ENCODE measurements around the gene BCL2.

Gene BCL2

DNA sequence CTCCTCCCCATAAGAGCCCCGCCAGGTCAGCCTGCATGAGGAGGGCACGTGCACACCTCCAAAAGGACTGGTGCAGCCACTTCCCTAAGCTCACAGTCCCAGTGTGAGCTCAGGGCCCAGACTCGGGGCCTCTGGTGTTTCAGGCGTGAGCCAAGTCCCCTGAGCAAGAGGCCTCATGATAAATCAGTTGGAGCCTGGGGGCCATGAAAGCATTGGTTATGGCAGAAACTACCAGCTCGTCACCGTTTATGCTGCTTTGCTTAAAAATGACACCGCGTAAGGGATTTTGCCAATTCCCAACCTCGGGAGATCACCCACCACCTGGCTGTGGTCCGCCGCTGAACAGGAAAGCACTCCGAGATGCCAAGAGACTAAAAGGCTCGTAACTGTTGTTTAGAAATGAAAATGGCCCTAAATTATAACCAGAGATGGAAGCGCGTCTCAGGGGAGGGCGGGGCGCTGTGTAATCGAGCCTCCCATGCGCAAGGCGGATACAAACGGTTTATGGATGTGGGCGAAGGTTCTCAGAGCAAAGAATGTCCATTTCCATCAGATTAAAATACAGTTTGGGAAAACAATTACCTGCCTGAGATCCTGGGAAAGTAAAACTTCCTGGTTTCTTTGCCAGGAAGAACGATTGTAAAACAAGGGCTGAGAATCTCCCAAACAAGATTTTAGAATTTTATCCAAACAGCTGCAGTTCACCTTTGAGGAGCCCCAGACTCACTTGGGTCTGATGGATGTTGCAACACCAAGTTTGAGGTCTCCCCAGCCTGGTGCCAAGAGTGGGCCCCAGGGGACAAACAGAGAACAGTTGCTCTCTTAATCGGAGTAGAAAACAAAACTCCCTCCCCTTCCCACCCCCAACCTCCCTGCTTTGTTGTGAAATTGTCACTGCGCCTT lies 141.4 kb downstream of the BCL2 start:
- DNase-seq: no peak

DNA sequence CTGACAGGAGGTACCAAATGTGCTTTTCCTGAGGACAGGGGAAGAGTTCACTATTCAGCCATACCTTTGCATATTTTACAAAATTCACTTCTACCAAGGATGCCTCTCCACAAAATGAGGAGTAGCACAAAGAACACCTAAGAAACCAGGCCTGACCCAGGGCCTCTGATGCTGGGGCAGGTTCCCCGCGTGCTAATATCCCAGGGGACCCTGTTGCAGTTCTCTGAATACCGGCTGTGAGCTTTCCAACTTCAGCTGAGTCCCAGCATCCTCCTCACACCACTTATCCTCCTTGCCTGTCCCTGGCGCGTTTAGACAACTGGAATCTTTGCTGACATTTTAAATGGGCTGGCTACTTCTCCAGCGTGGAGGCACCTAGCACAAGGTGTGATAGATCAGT lies 142.3 kb downstream of the BCL2 start:
- DNase-seq: no peak

DNA sequence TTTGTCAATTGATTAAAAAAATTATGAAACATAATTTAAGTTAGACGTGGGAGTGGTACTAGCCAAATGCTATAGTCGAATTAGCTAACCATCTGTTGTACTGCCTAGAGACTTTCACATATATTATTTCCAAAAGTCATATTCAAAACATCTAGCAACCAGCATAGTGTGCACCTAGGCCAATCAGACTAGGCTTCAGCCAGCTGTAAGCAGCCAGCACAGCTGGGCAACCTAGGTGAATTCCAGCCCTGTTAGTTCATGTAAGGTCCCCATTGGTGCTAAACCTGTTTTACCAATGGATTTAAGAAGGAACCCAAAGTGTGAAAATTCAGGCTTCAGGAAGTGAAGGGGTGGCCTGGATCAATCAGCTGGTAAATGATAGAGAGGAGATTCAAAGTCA lies 144.3 kb downstream of the BCL2 start:
- no peak for DNase-seq

DNA sequence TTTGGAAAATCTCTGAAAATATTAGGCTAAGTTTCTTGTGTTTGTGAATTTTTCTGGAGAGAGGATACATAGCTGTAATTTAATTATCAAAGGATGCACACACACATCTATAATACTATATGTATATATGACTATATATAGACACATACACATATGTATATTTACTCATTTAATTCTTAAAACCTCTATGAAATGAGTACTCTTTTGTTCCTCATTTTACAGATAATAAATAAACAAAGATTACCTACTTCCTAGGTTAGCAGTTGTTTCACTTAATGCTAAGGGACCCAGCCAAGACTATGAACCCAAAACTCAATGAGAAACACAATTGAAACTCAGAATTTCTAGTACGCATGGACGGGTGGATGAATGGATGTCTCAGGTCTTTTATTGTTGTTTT lies 145.6 kb downstream of the BCL2 start:
- no peak for DNase-seq

DNA sequence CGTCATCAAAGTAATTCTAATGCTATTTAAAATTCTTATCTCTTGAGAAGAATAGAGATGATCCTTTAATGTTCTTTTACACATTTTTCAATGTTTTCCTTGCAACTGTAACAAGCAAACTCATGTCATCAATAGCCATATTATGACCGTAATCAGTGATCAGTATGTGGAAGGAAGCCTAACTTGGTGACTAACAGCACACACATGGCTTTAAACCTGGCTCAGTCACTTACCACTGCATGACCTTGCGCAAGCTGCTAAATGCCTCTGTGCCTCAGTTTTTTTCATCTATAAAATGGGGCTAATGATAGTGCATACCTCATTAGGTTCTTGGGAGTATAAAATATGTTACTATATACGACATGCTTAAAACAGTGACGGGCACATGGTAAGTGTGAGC lies 149.7 kb downstream of the BCL2 start:
- DNase-seq: no peak

DNA sequence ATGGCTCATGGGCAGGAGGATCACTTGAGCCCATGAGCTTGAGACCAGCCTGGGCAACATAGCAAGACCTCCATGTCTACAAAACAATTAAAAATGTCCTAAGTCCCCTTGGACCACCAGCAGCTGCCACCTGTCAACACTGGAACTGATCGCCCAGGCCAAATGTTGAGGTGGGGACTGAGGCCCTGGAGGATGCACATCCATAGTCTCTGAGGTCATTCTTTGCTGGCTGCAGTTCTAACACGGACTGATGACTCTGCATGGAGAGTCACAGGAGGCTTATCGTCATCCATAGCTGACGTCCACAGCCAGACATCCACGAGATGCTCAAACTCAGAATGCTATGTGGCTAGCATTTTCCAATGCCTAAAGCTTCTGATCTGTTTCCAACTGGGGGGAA lies 151.3 kb downstream of the BCL2 start:
- DNase-seq: no peak

DNA sequence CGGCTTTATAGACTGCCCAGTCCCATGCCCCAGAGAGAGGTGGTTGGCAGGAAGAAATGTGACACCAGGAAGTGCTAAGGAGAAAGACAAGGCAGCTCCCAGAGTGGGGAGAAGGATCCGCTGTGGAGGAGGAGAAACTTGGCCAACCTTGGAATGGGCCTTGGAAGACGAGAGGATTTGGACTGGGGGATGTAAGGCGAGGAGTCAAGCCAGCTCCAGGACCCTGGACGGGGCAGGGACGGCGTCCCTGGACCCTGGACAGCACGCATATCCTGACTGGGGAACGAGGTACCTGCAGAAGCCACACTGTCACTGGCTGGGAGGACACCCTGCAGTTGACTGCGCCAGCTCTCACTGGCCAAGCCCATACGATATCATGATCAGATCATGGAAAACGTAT lies 153.4 kb downstream of the BCL2 start:
- DNase-seq: no peak

DNA sequence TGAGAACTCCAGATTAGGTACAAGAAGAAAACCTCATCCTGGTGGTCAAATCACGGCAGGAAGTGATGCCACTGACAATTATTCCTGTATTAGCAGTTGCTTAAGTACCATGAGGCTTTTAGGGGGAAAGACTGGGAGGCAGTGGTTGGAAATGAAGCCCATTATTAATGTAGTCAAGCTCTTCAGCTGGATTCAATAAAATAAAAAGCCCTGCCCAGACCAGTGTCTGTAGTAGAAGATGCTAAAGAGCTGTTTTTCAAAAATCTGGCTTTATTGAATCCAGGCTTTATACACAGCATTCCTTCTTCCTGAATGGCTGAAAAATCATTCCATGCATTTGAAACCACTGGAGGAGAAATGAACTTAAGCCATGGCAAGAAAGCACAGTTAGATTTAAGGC lies 155.2 kb downstream of the BCL2 start:
- DNase-seq: no peak

DNA sequence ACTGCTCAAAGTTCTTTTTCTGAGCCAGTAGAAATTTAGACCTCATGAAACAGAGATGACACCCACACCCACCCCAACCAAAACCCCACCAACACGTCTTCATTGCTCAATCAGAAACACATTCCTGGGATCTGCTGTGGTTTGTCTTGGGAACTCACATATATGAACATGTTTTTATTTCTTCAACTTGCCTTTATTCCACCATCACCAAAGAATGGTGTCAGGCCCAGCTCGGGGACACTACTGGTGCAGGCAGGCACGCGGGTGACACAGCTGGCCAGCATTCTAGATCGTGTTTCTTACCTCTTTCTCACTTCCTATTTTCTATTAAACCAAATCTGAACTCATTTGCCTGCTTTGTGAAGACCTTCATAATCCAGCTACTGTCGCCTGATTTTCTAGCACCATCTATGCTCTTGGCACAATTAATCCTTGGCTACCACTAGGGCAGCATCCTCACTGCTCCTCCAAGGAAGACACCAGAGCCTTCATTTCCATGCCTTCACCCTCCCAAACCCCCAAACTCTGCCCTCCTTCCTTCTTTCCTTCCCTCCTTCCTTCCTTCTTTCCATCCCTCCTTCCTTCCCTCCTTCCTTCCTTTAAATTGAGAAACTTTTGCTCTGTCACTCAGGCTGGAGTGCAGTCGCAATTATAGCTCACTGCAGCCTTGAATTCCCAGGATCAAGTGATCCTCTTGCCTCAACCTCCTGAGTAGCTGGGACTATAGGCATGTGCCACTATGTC lies 157.1 kb downstream of the BCL2 start:
- peak; percentile 51 for DNase-seq

DNA sequence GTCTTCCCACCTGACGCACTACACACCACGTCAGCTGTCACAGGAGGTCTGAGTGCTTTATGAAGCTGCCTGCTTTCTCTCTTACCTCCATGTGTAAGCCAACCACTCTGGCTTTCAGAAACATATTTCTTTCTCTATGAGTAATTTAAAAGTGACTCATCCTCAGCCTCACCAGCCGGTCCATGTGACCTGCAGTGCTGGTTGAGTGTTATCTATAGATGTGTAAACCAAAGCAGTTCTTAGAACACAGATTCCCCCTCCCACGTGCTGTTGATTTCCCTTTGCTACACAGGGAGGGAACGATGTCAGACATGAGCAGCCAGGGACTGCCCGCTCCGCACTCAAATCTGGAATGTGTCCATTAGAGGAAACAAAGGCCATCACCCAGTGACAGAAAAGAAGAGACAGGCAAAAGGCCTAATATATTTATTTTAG lies 157.8 kb downstream of the BCL2 start:
- DNase-seq: peak; percentile 71

DNA sequence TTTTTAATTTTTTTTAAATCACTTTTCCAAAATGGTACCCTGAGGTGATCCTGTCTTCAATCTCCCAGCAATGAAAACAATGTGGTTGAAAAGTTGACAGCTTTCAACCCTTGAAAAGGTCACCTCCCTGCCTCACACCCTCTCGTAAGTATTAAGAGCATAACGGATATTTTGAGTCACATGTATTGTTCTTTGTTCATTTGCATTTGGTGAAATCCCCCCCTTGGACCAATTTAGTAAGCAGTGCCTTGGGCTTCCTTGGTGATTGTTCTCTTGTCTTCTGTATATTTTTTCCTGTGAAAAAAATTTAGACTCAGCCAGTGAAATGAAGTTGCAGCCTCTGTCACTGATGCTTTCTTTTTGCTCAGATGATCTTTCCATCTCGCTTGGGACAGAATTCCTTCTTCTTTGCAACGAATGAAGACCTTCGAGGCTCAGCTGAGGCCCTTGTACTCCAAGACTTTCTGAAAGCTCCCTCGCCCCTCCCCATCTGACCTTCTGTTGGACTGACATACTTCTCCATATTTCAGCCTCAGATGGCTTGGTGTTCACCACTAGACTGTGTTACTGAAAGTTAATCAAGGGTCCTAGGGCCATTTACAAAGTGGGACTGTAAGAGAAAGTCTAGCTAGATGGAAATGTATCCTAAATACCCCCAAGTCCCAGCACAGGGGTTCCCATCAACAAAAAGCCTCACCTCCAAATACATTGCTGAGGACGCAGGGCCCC lies 158.4 kb downstream of the BCL2 start:
- peak; percentile 51 for DNase-seq

DNA sequence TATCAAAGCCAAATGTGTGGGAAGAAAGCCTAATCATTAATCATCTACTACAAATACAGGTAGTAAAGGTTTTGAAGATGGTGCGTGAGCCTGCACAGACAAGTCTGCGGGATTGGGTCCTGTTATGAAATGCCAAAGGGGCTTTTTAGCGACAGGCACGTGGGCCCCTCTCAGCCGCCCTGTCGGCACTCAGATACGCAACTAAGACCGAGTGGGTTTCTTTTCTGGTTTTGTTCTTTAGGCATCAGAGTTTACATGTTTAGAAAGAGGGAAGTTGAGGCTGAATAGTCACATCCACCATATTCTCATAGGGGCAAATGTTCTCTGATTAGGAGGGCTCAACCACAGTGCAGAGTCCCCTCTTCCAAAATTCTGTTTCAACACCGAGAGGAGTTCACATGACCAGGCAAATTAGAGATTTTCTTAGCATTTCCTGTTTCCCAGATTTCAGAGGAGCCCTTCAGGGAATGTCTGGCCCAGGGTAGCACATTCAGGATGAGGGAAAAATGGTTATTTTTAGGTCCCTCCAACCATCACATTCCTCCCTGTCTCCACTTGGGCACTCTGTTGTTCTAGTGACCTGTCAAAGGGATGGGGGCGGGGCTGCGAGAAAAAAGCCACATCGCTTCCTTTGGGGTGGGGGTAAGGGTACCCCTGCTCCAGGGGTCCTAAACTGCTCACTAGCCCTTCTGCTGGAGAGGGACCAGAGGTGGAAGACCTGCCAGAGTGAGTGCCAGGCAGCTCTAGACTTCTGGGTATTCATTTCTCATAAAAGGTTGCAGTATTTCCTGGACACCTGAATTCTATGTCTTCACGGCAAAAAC lies 159.2 kb downstream of the BCL2 start:
- DNase-seq: peak; percentile 55

DNA sequence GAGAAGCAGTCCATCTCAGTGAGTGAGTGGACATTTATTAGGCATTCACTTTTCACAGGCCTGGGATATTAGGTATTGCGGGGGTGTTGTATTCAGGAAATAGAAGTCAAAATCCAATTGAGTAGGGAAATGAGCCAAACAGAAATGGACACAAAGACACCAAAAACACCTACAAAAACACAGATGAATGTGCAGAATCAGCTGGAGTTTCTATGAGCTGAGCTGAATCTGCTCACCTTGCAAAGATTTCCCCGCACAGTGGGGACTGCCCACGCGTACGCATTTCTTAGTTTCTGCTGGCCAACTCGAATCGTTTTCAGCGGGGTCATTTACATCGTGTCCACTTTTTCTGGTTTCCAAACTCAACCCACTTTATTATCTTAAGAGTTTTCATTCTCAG lies 160.0 kb downstream of the BCL2 start:
- DNase-seq: peak; percentile 65

DNA sequence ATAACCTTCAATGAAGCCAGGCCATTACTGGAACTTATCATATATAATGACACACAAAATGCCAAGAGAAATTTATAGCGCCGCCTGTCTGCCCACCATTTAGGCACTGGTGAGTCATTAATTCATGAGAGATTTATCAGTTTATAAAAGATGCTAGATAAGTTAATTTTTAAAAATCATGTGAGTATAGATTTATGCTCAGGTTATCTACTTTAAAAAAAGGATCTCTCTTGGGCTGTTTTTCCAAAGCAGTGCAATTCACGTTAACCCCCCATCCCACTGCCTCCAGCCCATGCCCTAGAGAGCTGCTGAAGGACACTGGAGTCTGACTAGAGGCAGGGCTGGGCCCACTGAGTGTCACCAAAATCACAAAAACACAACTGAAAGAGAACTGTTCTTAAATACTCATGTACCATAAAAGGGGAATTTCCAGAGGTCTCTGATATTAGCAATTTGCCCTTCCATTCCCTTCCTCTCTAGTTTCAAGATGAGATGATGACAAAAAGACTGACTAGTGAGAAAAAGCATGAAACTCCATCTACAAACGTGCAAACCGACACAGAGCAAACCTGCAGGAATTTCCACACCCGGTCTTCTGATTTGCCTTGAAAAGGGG lies 160.8 kb downstream of the BCL2 start:
- peak; percentile 50 for DNase-seq

DNA sequence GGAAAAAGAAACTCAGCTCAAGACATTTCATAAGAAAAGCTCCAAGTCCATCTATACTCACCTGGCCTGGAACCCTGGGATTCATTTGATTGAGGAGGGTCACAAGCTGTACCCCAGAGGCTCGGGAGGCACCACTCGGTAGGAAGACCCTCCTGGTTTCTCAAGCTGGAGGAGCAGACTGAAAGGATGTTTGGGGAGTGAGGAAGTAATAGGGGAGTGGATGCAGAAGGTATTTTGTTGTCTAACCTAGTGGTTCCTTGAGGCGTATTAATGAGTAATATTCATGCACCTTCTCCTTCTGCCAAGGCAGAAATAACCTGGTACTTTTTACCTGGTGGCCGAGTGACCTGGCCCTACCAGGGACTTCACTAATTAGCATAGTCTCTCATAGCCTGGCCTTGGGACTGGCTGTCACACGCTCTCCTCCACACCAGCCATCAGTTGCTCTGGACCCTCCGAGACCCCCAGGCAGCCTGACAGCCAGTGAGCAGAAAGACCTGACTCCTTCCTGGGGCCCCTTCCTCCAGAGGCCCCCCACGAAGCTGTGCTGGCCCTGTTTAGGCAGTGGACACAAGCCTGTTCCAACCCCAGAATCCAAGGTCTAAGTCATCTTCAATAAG lies 161.4 kb downstream of the BCL2 start:
- DNase-seq: peak; percentile 48

DNA sequence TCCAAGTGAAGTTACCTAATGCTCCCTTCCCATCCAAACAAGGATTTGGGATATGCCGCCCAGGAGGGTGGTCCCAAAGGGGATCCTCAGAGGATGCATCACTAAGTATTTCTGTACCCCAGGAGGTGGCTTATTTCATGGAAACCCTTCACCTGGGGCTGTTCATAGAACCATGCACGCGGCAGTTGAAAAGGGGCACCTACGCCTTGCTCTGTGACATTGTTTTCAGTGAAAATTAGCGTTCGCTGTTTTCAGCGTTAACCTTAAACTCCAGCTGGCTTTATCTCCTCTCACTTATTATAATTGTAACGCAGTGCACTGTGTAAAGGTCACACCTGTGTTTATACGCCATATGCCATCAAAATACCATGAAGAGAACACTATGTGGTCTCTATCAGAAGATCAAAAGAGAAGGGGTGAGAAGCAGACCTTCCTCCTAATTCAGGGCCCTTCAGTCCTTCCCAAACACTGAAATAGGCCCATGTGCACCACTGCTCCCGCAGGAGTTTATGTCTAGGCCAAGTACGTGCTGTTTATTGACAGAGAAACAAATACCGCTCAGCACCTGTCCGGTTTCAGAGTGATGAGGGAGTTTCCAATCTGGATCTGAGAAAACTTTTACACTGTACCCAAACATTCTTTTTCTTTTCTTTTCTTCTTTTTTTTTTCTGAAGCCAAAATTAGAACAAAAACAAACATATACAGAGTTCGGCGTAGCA lies 162.1 kb downstream of the BCL2 start:
- DNase-seq: peak; percentile 46

DNA sequence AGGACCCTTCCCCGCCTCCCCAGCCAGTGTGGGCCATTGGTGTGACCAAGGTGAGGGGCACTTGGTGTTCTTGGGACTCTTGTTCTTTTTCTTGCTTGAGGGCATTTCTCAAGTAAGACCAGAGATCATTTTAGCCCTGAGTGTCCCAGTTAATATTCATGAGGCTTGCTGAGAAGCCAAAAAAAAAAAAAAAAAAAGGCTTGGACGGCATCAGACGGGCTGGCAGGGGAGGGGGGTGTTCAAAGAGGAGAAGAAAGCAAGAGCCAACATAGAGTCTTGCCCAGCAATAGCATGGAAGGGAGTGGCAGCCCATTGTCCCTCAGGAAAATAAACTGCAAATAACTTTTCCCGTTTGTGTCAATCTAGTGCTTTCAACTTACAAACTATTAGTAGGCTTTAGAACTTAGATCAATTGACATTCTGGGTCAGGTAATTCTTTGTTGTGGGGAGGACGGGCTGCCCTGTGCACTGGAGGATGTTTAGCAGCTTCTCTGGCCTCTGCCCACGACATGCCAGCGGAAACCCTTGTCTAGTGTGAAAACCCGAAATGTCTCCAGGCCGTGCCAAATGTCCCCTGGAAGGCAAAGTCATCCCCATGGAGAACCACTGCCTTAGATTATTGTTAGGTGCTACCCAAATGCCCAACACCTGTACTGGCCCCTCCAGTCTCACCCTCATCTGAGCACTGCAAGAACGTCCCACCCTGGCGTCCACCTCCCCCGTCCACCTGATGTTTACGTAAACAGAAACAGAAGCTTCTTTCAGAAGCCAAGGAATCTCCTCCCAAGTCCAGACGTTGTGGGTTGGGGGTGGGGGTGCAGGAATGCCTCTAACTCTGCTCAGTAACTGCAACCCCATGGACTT lies 163.4 kb downstream of the BCL2 start:
- DNase-seq: peak; percentile 44

DNA sequence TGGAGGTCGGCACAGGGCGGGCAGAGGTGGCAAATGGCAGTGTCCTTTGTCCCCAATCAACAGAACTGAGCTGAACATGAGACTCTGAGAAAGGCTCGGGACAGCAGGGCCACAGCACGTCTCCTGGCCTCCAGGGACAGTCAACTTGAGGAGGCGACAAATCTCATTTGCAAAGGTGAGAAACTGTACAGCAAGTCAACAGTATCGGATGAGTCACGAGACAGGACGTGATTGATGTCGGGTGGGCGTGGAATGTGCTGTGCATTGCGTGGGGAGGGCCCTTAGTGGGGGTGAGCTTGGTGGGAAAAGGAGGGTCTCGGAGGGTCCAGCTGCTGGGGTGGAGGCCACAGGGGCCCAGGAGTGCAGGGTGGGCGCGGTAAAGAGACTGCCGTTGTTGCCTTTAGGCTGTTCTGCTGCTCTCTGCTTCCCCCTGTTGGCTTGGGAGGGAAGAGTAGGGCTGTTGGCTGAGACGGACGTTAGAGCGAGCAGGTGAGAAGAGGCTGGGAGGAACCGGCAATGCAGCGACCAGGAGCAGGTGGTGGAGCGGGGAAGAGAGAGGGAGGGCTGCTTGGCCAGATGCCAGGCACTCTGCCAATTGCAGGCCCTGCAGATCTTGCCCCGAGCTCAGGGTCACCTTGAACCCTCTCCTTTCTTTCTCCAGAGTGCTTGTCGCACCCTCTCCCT lies 164.3 kb downstream of the BCL2 start:
- peak; percentile 79 for DNase-seq

All from activated CD4-positive, CD25-positive, alpha-beta regulatory T cell treated with anti-CD3 and anti-CD28 coated beads, Interleukin-2, amount 50 U/mL, for 72 hours (primary cell).